Liver (tissue), 9 donors: ENCODE measurements around the gene HDLBP. TPM values are rescaled to one million over a fixed set of nuclear protein-coding genes. Genes with fewer than 3 reads are reported as not detected.
A peak's percentile ranks its signal among the peaks of the same experiment; 100 is the strongest.

Experiments
- DNase-seq: peaks from one replicate; pipeline ENCODE4 v3.0.0-alpha.2; 2017; ENCODE audit warnings: low spot score
- H3K27ac ChIP-seq, 2 donors: one replicate each; pipeline ENCODE4 v1.7.0; 2013; ENCODE audit warnings: inconsistent platforms in 2 of 2, low read length in 2 of 2, control low read depth in 1 of 2, low read depth in 1 of 2, mild to moderate bottlenecking in 1 of 2
- H3K27me3 ChIP-seq, 4 donors: one replicate each; pipeline versions ENCODE4 v1.6.1 to v1.7.0; 2013; ENCODE audit warnings: low read length in 3 of 4, inconsistent platforms in 1 of 4, mild to moderate bottlenecking in 1 of 4, moderate library complexity in 1 of 4; ENCODE audit not compliant: control insufficient read depth in 4 of 4, insufficient read depth in 4 of 4
- H3K36me3 ChIP-seq, 4 donors: one replicate each; pipeline versions ENCODE4 v1.6.1 to v1.7.0; 2013; ENCODE audit warnings: low read length in 3 of 4, mild to moderate bottlenecking in 3 of 4, low read depth in 1 of 4, moderate library complexity in 1 of 4; ENCODE audit not compliant: control insufficient read depth in 4 of 4, insufficient read depth in 3 of 4
- H3K4me1 ChIP-seq, 4 donors: one replicate each; pipeline versions ENCODE4 v1.6.1 to v1.7.0; 2013; ENCODE audit warnings: low read length in 3 of 4, mild to moderate bottlenecking in 3 of 4, moderate library complexity in 1 of 4; ENCODE audit not compliant: control insufficient read depth in 4 of 4, insufficient read depth in 4 of 4
- H3K4me3 ChIP-seq, 3 donors: one replicate each; pipeline versions ENCODE4 v1.6.1 to v1.7.0; 2013; ENCODE audit warnings: low read length in 3 of 3, control low read depth in 1 of 3, low read depth in 1 of 3, mild to moderate bottlenecking in 1 of 3
- H3K9ac ChIP-seq, 2 donors: one replicate each; pipeline ENCODE4 v1.7.0; 2013; ENCODE audit warnings: low read length in 2 of 2, mild to moderate bottlenecking in 2 of 2, moderate library complexity in 2 of 2, control low read depth in 1 of 2, low read depth in 1 of 2
- H3K9me3 ChIP-seq, 4 donors: one replicate each; pipeline versions ENCODE4 v1.6.1 to v1.7.0; 2013; ENCODE audit warnings: low read length in 3 of 4; ENCODE audit not compliant: control insufficient read depth in 4 of 4
- EGR1 ChIP-seq, 2 donors: IDR thresholded peaks; 2 replicates each; pipeline ENCODE4 v1.6.1; 2016 to 2018; ENCODE audit warnings: antibody characterized with exemption in 2 of 2, low read depth in 2 of 2
- FOXA2 ChIP-seq: IDR thresholded peaks from 2 replicates; pipeline ENCODE4 v1.6.1; 2016; ENCODE audit warnings: antibody characterized with exemption
- GABPA ChIP-seq, 2 donors: IDR thresholded peaks in 1 of 2; conservative IDR thresholded peaks in 1 of 2; 2 replicates each; pipeline ENCODE4 v1.6.1; 2016; ENCODE audit warnings: antibody characterized with exemption in 2 of 2, mild to moderate bottlenecking in 1 of 2, moderate library complexity in 1 of 2
- HNF4A ChIP-seq, 2 donors: conservative IDR thresholded peaks; 2 replicates each; pipeline ENCODE4 v1.6.1; 2016; ENCODE audit warnings: antibody characterized with exemption in 2 of 2, mild to moderate bottlenecking in 2 of 2
- HNF4G ChIP-seq: IDR thresholded peaks from 2 replicates; pipeline ENCODE4 v1.6.1; 2016; ENCODE audit warnings: antibody characterized with exemption
- JUND ChIP-seq, 2 donors: IDR thresholded peaks; 2 replicates each; pipeline ENCODE4 v1.6.1; 2016; ENCODE audit warnings: antibody characterized with exemption in 2 of 2
- RAD21 ChIP-seq, 2 donors: IDR thresholded peaks; 2 replicates each; pipeline ENCODE4 v1.6.1; 2016; ENCODE audit warnings: antibody characterized with exemption in 2 of 2, mild to moderate bottlenecking in 2 of 2
- RXRA ChIP-seq, 2 donors: IDR thresholded peaks; 2 replicates each; pipeline ENCODE4 v1.6.1; 2017 to 2018; ENCODE audit warnings: antibody characterized with exemption in 2 of 2, mild to moderate bottlenecking in 1 of 2
- SP1 ChIP-seq: IDR thresholded peaks from 2 replicates; pipeline ENCODE4 v1.6.1; 2018; ENCODE audit warnings: antibody characterized with exemption, mild to moderate bottlenecking
- TAF1 ChIP-seq: conservative IDR thresholded peaks from 2 replicates; pipeline ENCODE4 v1.6.1; 2016; ENCODE audit warnings: antibody characterized with exemption, mild to moderate bottlenecking
- YY1 ChIP-seq: IDR thresholded peaks from 2 replicates; pipeline ENCODE4 v1.6.1; 2016; ENCODE audit warnings: antibody characterized with exemption, mild to moderate bottlenecking
- WGBS: extraction: QIAGEN DNeasy Blood & Tissue Kit; methylation state at CpG from one replicate; pipeline ENCODE4 v1.1.7; 2013; 5-methylcytosine and 5-hydroxymethylcytosine counted together
- polyA plus RNA-seq, 2 donors: library from polyadenylated mRNA; stranded (reverse) in 1 of 2; unstranded in 1 of 2; fragments of 200-250 nt in 1 of 2; fragments of >200 nt in 1 of 2; fragmentation: Nextera tagmentation in 1 of 2; extraction: Ambion mirVana in 1 of 2; gene quantifications; one replicate each; pipeline versions ENCODE4 v1.2.1 to v1.2.3, GENCODE V29; 2013 to 2015
- total RNA-seq, 2 donors: library from RNA; depleted of rRNA; stranded (reverse); fragments of >200 nt; gene quantifications; one replicate each; pipeline ENCODE4 v1.2.3, GENCODE V29; 2014
- TF ChIP-seq, protein P1 (sequence below): fragments of 150-350 bp; IDR thresholded peaks from 2 replicates; pipeline ENCODE4 v1.5.1; 2017; ENCODE audit warnings: improper control_type of control experiment, low read depth, low read length; ENCODE audit not compliant: missing input control
- TF ChIP-seq, protein P2 (sequence below): IDR thresholded peaks from 2 replicates; pipeline ENCODE4 v1.6.1; 2016; ENCODE audit warnings: antibody characterized with exemption
- TF ChIP-seq, protein P3 (sequence below): IDR thresholded peaks from 2 replicates; pipeline ENCODE4 v1.6.1; 2016; ENCODE audit warnings: antibody characterized with exemption, mild to moderate bottlenecking
- TF ChIP-seq, protein P4 (sequence below): IDR thresholded peaks from 2 replicates; pipeline ENCODE4 v1.6.1; 2016; ENCODE audit warnings: antibody characterized with exemption
- donor health status: healthy.
- donor health status: healthy.
- donor health status: healthy.
- donor health status: healthy.
- donor health status: healthy.

HDLBP gene
- total and polyA plus RNA-seq, 4 donors: 219 to 580 (median 258) TPM

DNA sequence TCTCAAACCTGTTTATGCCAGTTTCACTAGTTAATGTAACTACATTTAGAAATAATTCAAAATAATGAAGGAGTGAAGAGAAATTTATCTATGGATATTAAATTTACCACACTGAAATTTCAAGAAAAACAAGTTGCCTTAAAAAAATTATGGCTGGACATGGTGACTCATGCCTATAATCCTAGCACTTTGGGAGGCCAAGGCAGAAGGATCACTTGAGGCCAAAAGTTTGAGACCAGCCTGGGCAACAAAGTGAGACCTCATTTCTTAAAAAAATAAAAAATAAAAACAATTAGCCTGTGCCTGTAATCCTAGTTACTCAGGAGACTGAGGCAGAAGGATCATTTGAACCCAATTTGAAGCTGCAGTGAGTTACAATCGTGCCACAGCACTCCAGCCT is 29.9 kb downstream of the HDLBP start:
- H3K36me3 ChIP-seq: no peaks in the 10 kb centered on the region
- WGBS: 86% methylated on average over 1 of the region's 1 CpG
- H3K9me3 ChIP-seq: no peaks in the 10 kb centered on the region
- H3K4me3 ChIP-seq: no peak overlapping the region
- H3K4me1 ChIP-seq: peaks cover 4 to 21% (median 15%) of the 10 kb centered on the region in 4 donors
- peak overlapping the region in 1 of 2 donors; percentile 33 for H3K27ac ChIP-seq
- no peaks in the 10 kb centered on the region for H3K27me3 ChIP-seq
- H3K9ac ChIP-seq: no peak overlapping the region
- no peak for DNase-seq
- TF ChIP-seq, protein P1, sequence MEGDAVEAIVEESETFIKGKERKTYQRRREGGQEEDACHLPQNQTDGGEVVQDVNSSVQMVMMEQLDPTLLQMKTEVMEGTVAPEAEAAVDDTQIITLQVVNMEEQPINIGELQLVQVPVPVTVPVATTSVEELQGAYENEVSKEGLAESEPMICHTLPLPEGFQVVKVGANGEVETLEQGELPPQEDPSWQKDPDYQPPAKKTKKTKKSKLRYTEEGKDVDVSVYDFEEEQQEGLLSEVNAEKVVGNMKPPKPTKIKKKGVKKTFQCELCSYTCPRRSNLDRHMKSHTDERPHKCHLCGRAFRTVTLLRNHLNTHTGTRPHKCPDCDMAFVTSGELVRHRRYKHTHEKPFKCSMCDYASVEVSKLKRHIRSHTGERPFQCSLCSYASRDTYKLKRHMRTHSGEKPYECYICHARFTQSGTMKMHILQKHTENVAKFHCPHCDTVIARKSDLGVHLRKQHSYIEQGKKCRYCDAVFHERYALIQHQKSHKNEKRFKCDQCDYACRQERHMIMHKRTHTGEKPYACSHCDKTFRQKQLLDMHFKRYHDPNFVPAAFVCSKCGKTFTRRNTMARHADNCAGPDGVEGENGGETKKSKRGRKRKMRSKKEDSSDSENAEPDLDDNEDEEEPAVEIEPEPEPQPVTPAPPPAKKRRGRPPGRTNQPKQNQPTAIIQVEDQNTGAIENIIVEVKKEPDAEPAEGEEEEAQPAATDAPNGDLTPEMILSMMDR: no peak
- peak in 1 of 2 donors; percentile 2 for TF ChIP-seq RXRA (IDR thresholded peaks at IDR 0.05)

DNA sequence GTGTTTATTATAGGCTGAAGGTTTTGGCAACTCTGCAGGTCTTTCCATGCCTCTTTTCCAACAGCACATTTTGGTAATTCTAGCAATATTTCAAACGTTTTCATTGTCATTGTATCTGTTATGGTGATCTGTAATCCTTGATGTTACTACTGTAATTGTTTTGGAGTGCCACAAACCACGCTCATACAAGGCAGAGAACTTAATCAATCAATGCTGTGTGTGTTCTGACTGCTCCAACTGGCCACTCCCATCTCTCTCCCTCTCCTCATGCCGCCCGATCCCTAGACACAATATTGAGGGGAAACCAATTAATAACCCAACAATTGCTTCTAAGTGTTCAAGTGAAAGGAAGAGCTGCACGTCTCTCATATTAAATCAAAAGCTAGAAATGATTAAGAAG is 32.9 kb downstream of the HDLBP start:
- Histone ChIP-seq H3K9ac (no peak overlapping the region), H3K27me3 (no peaks in the 10 kb centered on the region), H3K36me3 (peaks cover 0 to 5% (median 0%) of the 10 kb centered on the region in 4 donors), H3K4me1 (peaks cover 4 to 27% (median 16%) of the 10 kb centered on the region in 4 donors), H3K9me3 (no peaks in the 10 kb centered on the region), H3K4me3 (no peak overlapping the region), H3K27ac (no peak overlapping the region)
- TF ChIP-seq SP1: no peak
- no peak for TF ChIP-seq EGR1 (IDR thresholded peaks at IDR 0.05; ENCODE audit: low read depth in 2 of 2)
- TF ChIP-seq TAF1: no peak
- TF ChIP-seq, protein P1: no peak
- no peak for TF ChIP-seq HNF4G
- no peak for DNase-seq
- WGBS: 55% methylated on average over 5 of the region's 5 CpGs

DNA sequence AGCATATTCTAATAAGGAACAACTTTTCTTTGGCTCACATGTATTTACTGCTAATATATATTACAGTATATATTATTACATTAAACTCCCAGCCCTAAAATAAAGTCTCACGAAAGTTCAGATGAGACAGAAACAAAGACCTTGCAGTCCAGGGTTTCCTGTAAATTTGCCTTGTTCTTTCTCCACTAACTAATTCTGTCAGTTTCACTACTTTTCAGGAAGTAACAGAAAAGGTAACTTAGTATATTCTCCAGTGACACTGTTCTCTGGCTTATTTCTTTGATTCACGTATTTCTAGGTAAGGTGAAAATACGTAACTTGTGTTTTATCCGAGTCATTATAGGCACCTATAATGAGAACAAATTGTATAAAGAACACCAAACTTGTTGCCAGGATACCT is 35.2 kb downstream of the HDLBP start:
- H3K4me3 ChIP-seq: no peak overlapping the region
- whole genome bisulfite sequencing: 92% methylated on average over 4 of the region's 4 CpGs
- no peaks in the 10 kb centered on the region for H3K9me3 ChIP-seq
- H3K27ac ChIP-seq: no peak overlapping the region
- H3K36me3 ChIP-seq: peaks cover 0 to 5% (median 0%) of the 10 kb centered on the region in 4 donors
- H3K27me3 ChIP-seq: no peaks in the 10 kb centered on the region
- no peak for DNase-seq
- no peak overlapping the region for H3K9ac ChIP-seq
- peaks cover 4 to 24% (median 9%) of the 10 kb centered on the region in 4 donors for H3K4me1 ChIP-seq
- TF ChIP-seq HNF4A (conservative IDR thresholded peaks at IDR 0.05) (no peak), YY1 (no peak), EGR1 (IDR thresholded peaks at IDR 0.05; ENCODE audit: low read depth in 2 of 2) (no peak), JUND (IDR thresholded peaks at IDR 0.05) (no peak), HNF4G (no peak), TAF1 (no peak), FOXA2 (no peak), RXRA (IDR thresholded peaks at IDR 0.05) (no peak), RAD21 (IDR thresholded peaks at IDR 0.05) (no peak), GABPA (IDR thresholded peaks at IDR 0.05 in 1 of 2, conservative IDR thresholded peaks at IDR 0.05 in 1 of 2) (no peak)
- TF ChIP-seq, protein P1: no peak
- TF ChIP-seq, protein P2, sequence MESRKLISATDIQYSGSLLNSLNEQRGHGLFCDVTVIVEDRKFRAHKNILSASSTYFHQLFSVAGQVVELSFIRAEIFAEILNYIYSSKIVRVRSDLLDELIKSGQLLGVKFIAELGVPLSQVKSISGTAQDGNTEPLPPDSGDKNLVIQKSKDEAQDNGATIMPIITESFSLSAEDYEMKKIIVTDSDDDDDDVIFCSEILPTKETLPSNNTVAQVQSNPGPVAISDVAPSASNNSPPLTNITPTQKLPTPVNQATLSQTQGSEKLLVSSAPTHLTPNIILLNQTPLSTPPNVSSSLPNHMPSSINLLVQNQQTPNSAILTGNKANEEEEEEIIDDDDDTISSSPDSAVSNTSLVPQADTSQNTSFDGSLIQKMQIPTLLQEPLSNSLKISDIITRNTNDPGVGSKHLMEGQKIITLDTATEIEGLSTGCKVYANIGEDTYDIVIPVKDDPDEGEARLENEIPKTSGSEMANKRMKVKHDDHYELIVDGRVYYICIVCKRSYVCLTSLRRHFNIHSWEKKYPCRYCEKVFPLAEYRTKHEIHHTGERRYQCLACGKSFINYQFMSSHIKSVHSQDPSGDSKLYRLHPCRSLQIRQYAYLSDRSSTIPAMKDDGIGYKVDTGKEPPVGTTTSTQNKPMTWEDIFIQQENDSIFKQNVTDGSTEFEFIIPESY: no peak
- TF ChIP-seq, protein P3, sequence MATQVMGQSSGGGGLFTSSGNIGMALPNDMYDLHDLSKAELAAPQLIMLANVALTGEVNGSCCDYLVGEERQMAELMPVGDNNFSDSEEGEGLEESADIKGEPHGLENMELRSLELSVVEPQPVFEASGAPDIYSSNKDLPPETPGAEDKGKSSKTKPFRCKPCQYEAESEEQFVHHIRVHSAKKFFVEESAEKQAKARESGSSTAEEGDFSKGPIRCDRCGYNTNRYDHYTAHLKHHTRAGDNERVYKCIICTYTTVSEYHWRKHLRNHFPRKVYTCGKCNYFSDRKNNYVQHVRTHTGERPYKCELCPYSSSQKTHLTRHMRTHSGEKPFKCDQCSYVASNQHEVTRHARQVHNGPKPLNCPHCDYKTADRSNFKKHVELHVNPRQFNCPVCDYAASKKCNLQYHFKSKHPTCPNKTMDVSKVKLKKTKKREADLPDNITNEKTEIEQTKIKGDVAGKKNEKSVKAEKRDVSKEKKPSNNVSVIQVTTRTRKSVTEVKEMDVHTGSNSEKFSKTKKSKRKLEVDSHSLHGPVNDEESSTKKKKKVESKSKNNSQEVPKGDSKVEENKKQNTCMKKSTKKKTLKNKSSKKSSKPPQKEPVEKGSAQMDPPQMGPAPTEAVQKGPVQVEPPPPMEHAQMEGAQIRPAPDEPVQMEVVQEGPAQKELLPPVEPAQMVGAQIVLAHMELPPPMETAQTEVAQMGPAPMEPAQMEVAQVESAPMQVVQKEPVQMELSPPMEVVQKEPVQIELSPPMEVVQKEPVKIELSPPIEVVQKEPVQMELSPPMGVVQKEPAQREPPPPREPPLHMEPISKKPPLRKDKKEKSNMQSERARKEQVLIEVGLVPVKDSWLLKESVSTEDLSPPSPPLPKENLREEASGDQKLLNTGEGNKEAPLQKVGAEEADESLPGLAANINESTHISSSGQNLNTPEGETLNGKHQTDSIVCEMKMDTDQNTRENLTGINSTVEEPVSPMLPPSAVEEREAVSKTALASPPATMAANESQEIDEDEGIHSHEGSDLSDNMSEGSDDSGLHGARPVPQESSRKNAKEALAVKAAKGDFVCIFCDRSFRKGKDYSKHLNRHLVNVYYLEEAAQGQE: no peak
- TF ChIP-seq, protein P4, sequence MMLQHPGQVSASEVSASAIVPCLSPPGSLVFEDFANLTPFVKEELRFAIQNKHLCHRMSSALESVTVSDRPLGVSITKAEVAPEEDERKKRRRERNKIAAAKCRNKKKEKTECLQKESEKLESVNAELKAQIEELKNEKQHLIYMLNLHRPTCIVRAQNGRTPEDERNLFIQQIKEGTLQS: no peak
